H1 (cell line): ENCODE measurements around the gene LRP8. TPM values are rescaled to one million over a fixed set of nuclear protein-coding genes. Genes with fewer than 3 reads are reported as not detected.

Experiments used
- CBX5 ChIP-seq: fragments of 300-800, 300-1000 bp; sonication (generic); IDR thresholded peaks from 2 replicates; pipeline ENCODE4 v1.7.1; 2016; ENCODE audit warnings: antibody characterized with exemption, low read length, low read depth
- CHD7 ChIP-seq: fragments of 300-600 bp; sonication (generic); IDR thresholded peaks from 2 replicates; pipeline ENCODE4 v1.7.1; 2012; ENCODE audit warnings: low read length, moderate library complexity, mild to moderate bottlenecking, inconsistent platforms; ENCODE audit not compliant: insufficient replicate concordance
- CTBP2 ChIP-seq: IDR thresholded peaks from 2 replicates; pipeline ENCODE4 v1.7.0; 2011; ENCODE audit warnings: borderline replicate concordance, mild to moderate bottlenecking, moderate library complexity, mixed read lengths, low read length; ENCODE audit not compliant: insufficient read depth, insufficient read length
- KDM1A ChIP-seq: fragments of 200-600, 300-600 bp; sonication (generic); IDR thresholded peaks from 2 replicates; pipeline ENCODE4 v1.7.1; 2016; ENCODE audit warnings: mild to moderate bottlenecking, low read length, borderline replicate concordance
- PHF8 ChIP-seq: fragments of 200-600 bp; sonication (generic); conservative IDR thresholded peaks from 2 replicates; pipeline ENCODE4 v1.7.1; 2012; ENCODE audit warnings: low read depth, mild to moderate bottlenecking, inconsistent platforms, low read length, moderate library complexity
- POLR2A ChIP-seq, 2 experiments: IDR thresholded peaks; 1 replicate in 1 of 2; 2 replicates in 1 of 2; pipeline ENCODE4 v1.6.1; 2011; ENCODE audit warnings: low read depth in 2 of 2, low read length in 2 of 2, mild to moderate bottlenecking in 2 of 2; ENCODE audit errors: control extremely low read depth in 1 of 2
- RAD21 ChIP-seq, 2 experiments: IDR thresholded peaks in 1 of 2; conservative IDR thresholded peaks in 1 of 2; 2 replicates each; pipeline ENCODE4 v1.6.1; 2011; ENCODE audit warnings: low read depth in 2 of 2, low read length in 2 of 2, improper control_type of control experiment in 1 of 2, inconsistent platforms in 1 of 2, mild to moderate bottlenecking in 1 of 2, moderate library complexity in 1 of 2
- RNF2 ChIP-seq: fragments of 200-900, 300-1000 bp; sonication (generic); IDR thresholded peaks from 2 replicates; pipeline ENCODE4 v1.7.1; 2016; ENCODE audit warnings: borderline replicate concordance, low read depth, mild to moderate bottlenecking, antibody characterized with exemption, low read length; ENCODE audit not compliant: poor library complexity, severe bottlenecking; ENCODE audit errors: missing control alignments
- SAP30 ChIP-seq: fragments of 300-600 bp; sonication (generic); IDR thresholded peaks from 2 replicates; pipeline ENCODE4 v1.7.1; 2012; ENCODE audit warnings: low read length, moderate library complexity, mild to moderate bottlenecking, inconsistent platforms; ENCODE audit not compliant: insufficient read depth, insufficient replicate concordance
- TBP ChIP-seq: IDR thresholded peaks from 2 replicates; pipeline ENCODE4 v1.6.1; 2011; ENCODE audit warnings: low read depth, low read length, improper control_type of control experiment
- ZNF274 ChIP-seq: IDR thresholded peaks from 2 replicates; pipeline ENCODE4 v1.7.0; 2012; ENCODE audit warnings: low read length, borderline replicate concordance; ENCODE audit errors: extremely low read depth
- polyA plus RNA-seq, 7 experiments: library from polyadenylated mRNA; depleted of rRNA in 3 of 7; stranded (reverse) in 5 of 7; unstranded in 2 of 7; fragments of >200 nt in 5 of 7; fragments of 200-250 nt in 2 of 7; gene quantifications; 1 replicate in 5 of 7; 2 replicates in 1 of 7; 4 replicates in 1 of 7; pipeline versions ENCODE4 v1.2.1 to v1.2.3, GENCODE V29; 2011 to 2013; ENCODE audit warnings: missing spikeins in 2 of 7, mixed read lengths in 2 of 7
- total RNA-seq: library from RNA; stranded (reverse); fragmentation: NEBNext Ultra II Directional; extraction: Animal tissue kit (Norgen Biotek cat#: 25700); gene quantifications from 2 replicates; pipeline ENCODE4 v1.2.1, GENCODE V29; 2021

The LRP8 gene
- total and polyA plus RNA-seq, 2 of the 8 experiments (the other 6 are each of a cell fraction or from before 2014, with no cell fraction given) = 63.2 to 66.4 TPM

GRCh38 chr1:53293123-53293522 is 34.7 kb downstream of the LRP8 start (continued):
- no peak for TF ChIP-seq CHD7
- TF ChIP-seq RAD21 (IDR thresholded peaks at IDR 0.05 in 1 of 2, conservative IDR thresholded peaks at IDR 0.05 in 1 of 2; ENCODE audit: low read depth in 2 of 2, low read length in 2 of 2) = no peak
- no peak for TF ChIP-seq RNF2
- no peak for TF ChIP-seq SAP30
- no peak for TF ChIP-seq TBP
- TF ChIP-seq ZNF274 = no peak
- no peak for TF ChIP-seq CBX5
- TF ChIP-seq KDM1A = no peak
- TF ChIP-seq CTBP2 = no peak
- no peak for TF ChIP-seq POLR2A (IDR thresholded peaks at IDR 0.05; ENCODE audit: control extremely low read depth in 1 of 2, low read depth in 2 of 2, low read length in 2 of 2)
- no peak for TF ChIP-seq PHF8
